HG02840 (cell line): ENCODE data around the gene CD52.
"Not testable (repeated sequence)": the region's sequence is repeated elsewhere in the genome, so short reads cannot be mapped to it uniquely, and the experiment has no call there.

Experiments used
- ATAC-seq: cut with Tn5 transposase; IDR thresholded peaks from one replicate; pipeline ENCODE4 v1.9.1; 2021; ENCODE audit warnings: mild to moderate bottlenecking, moderate library complexity, moderate number of reproducible peaks; ENCODE audit not compliant: unreplicated experiment, low FRiP score

The CD52 gene

DNA sequence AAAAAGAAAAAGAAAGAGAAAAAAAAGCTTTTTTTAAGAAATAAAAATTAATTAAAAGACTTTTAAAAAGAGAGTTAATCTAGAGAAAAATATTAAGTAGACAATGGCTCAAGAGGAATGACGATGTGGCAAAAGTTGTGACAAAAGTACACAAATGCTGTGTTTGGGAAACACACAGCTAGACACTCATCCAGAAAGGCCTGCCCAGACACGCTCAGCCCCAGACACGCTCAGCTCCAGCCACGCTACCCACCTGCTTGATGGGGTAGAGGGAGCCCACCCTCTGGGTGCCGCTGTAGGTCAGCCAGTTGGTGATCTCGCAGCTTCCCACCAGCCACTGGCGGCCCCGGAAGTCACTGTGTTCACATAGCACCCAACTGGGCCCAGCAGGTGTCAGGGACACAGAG, 10.2 kb downstream of the CD52 start:
- ATAC-seq = no peak

DNA sequence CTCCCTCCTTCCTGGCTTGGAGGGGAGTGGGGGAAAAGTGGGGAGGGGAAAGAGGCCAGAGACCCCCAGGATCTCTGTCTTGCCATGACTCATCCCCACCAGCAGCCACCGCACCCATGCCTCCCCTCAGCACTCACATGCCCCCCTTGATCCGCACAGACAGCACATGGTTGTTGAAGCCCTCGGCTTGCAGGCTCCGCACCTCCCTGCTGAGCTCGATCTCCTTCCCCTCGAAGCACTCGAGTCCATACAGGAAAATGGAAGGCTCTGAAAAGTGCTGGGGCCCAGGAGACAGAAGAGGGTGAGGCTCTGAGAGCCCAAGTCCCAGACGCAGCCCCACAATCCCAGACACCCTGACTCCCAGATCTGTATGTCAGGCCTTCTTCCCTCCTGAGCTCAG, 10.8 kb downstream of the CD52 start:
- ATAC-seq = no peak

DNA sequence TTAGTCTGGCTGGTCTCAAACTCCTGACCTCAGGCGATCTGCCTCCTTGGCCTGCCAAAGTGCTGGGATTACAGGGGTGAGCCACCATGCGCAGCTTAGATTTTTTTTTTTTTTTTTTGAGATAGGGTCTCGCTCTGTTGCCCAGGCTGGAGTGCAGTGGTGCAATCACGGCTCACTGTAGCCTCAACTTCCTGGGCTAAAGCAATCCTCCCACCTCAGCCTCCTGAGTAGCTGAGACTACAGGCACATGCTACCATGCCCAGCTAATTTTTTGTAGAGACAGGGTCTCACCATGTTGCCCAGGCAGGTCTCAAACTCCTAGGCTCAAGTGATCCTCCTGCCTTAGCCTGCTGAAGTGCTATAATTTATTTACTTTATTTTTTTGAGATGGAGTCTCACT, 11.6 kb downstream of the CD52 start:
- not testable (repeated sequence) for ATAC-seq

DNA sequence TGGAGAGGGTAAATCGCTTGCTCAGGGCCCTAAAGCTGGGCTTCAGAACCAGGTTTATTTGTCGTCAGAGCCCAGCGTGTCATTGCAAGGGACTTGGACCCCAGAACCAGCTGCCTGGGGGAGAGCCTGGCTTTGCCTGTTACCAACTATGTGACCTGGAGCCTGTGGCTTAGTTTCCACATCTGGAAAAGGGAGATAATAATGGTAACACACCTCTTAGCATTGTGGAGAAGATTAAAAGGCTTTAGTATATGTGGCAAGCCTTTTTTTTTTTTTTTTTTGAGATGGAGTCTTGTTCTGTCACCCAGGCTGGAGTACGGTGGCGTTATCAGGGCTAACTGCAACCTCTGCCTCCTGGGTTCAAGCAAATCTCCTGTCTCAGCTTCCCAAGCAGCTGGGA, 12.5 kb downstream of the CD52 start:
- no peak for ATAC-seq

DNA sequence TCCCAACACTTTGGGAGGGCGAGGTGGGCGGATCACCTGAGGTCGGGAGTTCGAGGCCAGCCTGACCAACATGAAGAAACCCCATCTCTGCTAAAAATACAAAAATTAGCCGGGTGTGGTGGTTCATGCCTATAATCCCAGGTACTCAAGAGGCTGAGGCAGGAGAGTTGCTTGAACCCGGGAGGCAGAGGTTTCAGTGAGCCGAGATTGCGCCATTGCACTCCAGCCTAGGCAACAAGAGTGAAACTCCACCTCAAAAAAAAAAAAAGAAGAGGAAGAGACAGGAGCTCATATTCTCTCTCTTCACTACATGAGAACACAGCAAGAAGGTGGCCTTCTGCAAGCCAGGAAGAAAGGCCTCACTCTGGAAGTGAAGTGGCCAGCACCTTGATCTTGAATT, 15.6 kb downstream of the CD52 start:
- not testable (repeated sequence) for ATAC-seq

DNA sequence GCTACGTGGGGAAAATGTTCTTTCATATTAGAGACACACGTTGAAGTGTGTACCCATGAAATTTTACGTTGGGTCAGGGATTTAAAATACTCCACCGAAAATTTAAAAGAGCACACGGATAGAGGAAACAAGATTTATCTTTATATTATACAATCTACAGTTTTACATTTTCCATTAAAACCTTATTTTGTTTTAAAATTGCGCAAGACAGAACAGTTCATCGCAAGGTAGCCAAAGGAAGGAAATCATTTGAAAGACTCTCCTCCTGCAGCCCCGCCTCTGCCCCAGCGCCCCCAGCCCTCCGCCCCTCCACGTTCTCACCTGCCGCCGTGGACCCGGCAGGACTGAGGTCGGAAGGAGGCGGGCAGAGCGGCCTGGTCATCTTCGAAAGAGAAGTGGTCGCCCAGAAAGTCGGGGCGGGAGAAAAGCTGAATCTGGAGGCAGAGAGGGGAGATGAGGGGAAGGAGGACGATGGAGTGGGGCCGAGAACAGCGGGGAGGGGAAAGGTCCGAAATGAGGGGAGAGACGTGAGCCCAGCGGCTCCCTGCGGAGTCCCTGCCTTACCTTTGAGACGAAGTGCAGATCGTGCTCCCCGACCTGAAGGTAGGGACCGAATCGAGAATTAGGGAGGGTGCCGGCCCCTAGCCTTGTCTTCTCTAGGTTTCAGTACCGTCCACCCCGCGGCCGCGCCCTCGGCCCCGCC, 18.2 kb downstream of the CD52 start:
- ATAC-seq = no peak

DNA sequence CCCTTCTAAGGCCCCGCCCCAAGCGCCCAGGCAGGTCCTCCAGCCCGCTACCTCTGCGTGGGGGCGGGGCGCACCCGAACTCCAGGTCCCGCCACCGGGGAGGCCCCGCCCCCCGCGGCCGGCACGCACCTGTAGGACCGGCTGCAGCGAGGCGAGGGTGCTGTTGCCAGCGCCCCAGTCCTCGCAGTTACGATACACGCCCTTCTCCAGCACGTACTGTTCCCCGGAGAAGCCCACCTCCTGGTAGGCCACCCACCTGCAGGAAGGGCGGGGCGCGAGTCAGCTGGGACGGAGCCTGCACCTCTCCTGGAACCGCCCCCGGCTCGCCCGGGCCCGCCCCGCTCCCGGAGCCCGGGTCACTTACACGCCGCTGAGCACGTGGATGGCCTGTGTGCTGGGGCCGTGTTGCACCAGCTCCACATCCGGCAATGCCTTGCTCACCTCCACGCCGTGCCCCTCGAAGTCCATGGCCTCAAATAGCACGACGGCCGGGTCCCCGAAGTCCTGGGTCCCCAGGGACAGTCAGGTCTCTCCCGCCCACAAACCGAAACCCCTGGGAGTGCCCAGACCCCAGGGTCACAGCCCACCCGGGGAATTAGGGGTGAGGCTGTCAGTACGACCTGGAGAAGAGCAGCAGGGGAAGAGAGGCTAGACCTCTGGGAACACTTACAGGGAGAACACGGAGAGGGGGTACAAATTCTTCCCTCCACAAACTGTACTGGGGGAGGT, 18.9 kb downstream of the CD52 start:
- ATAC-seq = no peak

DNA sequence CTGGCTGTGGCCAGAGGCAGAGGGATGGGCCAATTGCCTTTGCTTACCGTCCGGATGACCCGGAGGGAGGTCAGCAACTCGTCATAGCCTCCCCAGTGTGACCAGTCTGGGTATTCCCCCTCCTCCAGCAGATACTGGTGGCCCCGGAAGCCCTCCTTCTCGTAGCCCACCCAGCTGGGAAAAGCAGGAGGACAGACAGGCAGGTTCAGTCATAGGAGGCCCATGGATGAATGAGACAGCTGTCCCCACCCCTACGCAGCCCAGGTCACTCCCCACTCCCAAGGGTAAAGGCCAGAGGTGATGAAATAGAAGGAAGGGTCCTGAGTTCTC, 19.4 kb downstream of the CD52 start:
- ATAC-seq = no peak

DNA sequence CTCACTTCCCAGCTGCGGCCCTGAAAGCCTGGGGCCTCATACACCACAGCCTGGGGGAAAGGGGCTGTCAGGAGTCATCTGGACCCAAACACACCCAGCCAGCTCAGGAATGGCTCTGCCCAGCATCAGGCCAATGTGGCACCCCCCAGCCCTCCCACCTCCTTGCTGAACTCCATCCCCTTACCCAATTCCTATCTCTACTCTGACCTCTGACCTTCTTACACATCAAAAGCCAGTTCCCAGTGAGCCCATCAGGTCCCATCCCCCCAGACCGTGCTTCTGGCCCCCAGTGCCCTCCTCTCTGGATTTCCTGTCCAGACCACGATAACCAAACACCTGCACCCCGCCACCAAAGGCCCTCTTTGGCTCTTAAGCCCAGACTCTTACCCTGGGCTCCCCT, 19.9 kb downstream of the CD52 start:
- ATAC-seq = no peak

DNA sequence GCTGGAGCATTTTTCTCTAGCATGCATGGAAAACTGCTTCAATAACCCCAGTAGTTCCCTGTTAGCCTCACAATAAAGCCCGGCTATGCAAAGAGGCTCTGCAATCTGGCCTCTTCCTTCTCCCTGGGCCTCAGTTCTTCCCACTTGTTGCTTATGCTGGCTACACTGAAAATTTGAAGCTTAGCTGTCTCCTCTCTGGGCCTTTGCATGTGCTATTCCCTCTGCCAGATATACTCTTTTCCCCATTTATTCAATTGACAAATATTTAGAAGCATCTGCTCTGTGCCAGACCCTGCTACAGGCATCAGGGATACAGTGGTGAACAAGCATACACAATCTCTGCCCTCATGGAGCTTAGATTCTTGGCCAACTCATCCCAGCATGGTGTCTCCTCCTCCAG, 20.9 kb downstream of the CD52 start:
- ATAC-seq = no peak

DNA sequence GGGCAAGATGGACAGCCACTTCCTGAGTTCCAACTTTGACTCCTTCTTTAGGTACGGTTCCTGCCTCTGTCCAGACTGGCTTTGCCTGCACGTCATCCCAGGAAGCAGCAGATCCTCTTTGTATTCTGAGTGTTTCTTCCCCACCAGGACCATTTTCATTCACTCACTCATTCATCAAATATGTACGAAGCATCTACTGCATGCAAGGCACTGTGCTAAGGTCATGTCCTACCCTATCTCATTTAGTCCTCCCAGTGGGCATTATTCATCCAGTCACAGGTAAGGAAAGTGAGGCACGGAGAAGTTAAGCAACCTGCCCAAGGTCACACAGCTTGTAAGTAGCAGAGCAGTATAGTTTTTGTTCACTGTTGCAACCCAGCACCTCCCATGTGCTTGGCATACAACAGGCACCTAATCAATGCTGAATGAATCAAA, 22.3 kb downstream of the CD52 start:
- ATAC-seq = no peak

DNA sequence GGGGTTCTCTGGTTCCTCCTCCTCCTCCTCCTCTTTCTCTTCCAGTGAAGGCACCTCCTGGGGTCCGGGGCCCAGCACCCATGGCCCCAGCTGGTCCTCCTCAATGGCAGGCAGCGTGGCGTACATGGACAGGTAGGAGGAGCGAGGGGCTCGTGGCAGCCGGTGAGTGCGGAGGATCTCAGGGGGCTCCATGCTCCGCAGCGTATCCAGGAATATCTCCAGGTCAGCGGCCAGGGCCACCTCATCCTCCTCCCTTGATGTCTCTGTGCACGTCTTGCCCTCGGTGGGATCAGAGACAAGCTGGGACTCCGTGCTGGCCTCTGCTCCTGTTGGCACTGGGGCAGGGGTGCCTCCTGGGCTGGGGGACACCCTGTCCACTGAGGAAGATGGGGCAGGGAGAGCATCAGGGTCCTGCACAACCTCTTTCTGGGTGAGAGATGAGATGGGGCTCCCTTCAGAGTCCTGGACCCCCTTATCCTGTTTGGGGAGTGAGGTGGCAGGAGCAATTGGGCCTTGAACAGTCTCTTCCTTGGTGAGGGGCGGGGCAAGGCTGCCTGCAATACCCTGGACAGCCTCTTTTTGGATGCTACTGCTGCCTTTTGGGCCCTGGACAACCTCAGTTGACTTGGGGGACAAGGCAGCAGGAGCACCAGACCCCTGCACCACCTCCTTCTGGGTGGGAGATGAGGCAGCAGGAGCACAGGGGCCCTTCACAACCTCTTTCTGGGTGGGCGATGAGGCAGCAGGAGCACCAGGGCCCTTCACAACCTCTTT, 26.6 kb downstream of the CD52 start:
- ATAC-seq = no peak

DNA sequence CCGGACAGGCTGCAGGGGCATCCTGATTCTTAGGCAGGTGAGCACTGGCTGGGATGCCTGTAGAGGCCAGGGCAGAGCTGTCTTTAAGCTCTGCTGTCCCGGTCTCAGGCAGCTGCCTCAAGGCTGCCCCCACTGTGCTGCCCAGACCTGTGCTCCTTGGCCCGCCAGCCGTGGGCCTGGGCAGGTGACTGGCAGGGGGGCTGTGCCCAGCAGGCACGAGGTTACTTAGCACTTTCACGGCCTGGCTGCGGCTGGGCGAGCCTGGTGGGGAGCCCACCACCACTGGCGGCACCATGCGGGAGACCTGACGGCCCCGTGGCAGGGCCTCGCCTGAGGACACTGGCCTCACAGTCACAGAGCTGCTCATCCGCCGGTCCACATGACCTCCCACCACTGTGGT, 28.0 kb downstream of the CD52 start:
- no peak for ATAC-seq

DNA sequence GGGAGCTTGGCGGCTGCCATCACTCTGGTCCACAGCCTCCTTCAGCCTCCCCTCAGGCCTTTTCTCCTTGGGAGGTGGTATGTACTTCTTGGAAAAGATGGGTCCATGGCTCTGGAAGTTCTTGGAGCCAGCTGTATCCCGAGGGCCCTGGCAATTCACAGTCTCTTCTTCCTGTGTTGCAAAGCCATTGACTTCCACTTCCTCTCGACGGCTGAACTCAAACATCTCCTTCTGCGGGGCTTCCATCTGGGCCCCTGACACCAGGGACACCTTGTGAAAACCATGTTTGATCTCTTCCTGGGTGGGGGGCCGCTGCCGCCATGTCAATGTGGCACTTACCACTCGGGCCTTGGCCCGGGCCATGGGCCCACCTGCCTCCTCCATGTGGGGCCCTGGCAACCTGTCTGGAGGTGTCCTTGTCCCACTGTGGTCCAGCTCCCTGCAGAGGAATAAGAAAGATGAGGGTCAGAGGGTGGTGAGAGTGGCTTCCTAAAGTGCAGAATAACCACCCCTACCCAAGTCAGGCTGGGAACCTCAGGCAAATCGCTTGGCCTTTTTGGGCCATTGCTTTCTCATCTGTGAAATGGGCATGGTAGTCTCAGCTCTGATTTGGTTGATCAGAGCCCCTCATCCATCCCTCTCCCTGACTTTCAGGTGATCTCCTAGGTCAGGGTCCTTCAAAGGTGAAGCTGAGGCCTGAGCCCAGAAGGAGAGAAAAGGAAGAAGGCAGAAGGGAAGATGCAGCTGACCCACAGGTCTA, 28.7 kb downstream of the CD52 start:
- ATAC-seq = no peak

DNA sequence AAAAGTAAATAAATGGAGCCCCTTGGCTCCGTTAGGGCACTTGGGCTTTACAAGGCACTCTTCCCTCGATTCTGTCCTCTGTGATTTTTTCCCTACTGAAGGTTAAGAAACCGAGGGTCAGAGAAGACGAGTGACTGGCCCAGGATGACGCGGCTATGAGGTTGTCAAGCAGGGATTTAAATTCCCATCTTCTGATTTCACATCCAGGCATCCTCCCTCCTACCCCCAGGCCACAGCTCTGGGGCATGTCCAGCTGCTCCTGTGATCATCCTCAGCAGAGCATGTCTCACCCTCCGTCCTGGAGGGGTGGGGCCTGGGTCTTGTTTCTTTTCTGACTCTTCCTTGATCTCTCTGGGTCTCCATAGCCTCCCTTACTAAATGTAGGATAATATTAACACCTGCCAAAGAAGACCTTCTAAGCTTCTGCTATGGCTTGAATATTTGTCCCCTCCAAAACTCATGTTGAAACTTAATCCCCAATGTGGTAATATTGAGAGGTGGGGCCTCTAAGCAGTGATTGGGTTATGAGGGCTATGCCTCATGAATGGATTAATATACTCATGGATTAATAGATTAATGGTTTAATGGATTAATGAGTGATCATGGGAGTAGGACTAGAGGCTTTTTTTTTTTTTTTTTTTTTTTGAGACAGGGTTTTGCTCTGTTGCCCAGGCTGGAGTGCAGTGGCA, 31.6 kb downstream of the CD52 start:
- ATAC-seq = no peak

DNA sequence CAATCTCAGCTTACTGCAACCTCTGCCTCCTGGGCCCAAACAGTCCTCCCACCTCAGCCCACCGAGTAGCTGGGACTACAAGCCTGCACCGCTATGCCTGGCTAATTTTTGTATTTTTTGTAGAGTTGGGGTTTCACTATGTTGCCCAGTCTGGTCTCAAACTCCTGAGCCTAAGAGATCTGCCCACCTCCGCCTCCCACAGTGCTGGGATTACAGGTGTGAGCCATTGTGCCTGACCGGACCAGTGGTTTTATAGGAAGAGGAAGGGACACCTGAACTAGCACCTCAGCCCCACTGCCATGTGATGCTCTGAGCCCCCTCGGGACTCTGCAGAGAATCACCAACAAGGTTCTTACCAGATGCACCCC, 32.1 kb downstream of the CD52 start:
- ATAC-seq = no peak

DNA sequence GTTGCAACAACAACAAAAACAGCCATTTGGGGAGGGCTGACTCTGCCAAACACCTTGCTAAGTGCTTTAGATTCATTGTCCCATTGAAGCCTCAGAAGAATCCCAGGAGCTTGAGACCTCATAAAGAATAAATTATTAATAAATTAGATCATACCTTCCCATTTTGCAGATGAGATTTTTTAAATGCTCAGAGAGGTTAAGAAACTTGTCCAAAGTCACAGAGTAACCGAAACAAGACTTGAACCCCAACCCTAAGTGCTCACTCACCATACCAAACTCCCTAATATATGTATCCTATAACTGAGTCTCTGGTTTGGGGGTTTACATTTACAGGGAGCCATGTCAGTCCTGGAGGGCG, 32.6 kb downstream of the CD52 start:
- no peak for ATAC-seq

DNA sequence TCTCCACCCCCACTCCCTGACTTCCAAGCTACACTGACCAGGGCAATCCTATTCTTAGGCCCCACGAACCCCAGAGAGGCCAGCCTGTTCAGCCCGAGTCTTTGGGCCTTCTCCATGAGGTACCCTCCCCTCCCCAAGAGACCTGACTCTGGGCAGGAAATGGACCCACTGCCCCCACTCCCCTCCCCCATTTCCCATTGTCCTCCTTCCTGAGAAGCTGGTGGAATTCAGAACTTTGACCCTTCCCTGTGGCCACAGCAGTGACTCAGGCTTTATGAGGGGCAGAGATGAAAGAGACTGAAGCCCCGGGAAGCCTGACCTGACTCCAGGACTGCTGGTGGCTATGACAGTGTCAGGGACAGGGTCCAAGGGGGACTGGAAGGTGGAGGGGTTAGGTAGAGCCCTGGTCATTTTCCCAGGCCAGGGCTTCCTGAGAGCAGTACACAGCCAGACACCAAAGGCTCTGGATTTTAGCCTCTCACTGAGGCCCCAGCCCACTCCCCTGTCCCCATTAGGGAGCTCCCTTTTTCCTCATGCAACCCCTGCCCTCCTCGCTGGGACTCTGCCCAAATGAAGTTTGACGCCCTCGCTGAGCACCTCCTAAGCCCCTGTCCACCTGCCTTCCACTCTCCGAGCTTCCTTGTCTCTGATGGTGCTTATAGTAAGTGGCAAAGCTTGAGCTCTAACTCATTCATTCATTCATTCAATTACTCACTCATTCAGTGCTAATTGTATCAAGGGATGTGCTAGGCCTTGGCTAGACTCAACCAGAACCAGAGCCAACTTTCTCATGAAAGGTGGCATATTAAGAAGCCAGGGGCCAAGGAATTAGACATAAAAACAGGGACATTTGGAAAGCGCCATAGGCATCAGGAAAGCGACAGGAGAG, 33.2 kb downstream of the CD52 start:
- no peak for ATAC-seq

DNA sequence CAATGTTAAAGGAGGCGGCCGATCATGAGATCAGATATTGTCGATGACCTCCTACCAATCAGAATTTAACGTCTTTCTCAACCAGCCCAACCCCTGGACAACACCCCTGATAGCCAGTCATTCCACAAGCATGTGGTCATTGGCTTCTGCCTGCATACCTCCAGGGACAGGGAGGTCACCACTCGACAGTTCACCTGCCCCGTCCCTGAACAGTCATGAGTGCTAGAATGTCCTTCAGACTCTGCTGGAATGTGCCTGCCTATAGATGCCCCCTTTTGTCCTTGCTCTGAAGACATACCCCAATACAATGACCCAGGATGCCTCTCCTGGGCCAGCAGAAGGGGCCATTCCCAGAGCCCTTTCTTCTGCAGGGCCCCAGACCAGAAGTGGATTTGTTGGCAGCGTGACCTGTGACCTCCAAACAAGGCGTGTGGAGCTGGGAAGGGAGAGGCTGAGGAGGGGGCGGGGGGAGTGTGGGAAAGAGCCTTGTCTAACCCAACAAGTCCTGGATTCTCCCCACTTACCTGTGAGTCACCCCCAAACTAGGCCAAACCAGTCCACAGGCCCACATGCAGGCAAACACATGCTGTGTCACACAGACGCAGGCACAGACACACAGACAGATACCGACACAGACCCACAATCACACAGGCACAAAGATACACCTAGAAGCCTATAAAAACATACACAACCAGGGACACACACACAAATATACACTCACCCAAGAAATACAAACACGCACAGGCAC, 34.0 kb downstream of the CD52 start:
- no peak for ATAC-seq
